UCSD-AML1 (cell line): ENCODE measurements around the gene AAMDC.
A peak's percentile ranks its signal among the peaks of the same experiment; 100 is the strongest.

Experiments used
- DNase-seq: peaks from one replicate; lab custom pipeline; 2025; ENCODE audit not compliant: unreplicated experiment; lab: John Stamatoyannopoulos, UW

AAMDC gene

DNA sequence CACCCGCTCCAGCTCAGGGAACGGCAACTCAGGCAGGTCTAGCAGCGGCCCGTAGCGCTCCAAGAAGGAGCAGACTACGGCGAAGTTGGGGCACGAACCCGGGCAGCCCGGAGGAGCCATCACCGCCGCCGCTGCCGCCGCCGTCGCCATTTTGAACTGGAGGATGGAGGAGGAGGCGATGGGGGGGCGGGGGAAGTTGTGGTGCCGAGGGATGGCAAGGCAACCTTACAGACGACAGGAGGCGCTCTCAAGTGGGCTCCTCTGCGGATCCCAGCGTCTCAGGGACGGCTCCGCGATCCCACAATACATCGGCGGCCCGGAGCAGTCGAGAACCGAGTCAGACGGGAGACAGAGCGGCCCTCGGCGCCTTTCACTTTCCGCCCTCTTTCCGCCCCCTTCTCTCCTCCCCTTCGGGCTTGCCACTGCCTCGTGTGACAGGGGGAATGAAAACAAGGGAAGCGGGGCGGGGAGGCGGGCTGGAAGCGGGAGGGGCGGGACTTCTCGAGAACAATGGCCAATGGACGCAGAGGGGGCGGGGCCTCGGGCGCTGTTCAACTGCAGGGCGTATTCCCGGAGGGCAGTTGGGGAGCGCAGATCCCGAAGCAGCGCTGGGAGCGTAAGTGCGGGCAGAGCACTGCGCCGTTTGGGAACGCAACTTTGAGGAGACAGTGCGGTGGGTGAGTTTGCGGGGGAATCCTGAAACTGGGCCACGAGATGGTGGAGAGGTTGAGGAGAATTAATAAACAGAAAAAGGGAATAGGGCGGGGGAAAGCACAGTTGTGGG lies at the start of gene AAMDC, which contains the start of gene RSF1:
AAMDC (plus strand) TSS at position 580 of the 784 bp plus-strand sequence. CDS start 21,353 bp downstream, outside the sequence.
RSF1 (minus strand) TSS at position 158 of the 784 bp plus-strand sequence; CDS start at position 150, 8 bp downstream.
- peak; percentile 98 for DNase-seq

DNA sequence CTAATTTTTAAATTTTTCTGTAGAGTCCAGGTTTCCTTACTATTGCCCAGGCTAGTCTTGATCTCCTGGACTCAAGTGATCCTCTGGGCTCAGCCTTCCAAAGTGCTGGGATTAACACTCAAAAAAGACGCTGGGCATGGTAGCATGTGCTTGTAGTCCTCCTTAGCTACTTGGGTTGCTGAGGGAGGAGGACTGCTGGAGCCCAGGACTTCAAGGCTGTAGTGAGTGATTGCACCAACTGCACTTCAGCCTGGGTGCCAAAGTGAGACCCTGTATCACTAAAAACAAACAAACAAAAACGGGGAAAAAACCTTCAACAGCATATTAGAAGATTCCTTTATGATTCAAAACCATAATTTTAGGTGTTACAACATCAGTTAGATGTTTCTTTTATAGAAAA lies 45.0 kb upstream of the AAMDC start:
- DNase-seq, result no peak

DNA sequence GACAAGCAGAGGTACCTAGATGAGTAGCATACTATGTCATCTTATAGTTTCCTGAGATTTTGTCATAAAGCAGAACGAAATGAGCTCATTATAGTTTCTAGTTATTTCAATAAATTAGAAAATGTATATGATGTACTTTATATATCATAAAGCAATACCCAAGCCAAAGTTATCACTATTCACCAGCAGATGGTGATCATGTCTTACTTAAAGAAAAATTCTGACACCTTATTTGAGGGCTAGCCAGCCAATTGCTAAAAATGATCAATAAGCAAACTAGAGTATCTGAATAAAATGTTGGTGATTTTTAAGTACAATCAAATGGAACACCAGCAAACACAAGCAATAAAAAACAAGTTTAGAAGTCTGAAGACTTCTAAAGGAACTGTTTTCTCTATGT lies 44.5 kb upstream of the AAMDC start:
- DNase-seq, result no peak

DNA sequence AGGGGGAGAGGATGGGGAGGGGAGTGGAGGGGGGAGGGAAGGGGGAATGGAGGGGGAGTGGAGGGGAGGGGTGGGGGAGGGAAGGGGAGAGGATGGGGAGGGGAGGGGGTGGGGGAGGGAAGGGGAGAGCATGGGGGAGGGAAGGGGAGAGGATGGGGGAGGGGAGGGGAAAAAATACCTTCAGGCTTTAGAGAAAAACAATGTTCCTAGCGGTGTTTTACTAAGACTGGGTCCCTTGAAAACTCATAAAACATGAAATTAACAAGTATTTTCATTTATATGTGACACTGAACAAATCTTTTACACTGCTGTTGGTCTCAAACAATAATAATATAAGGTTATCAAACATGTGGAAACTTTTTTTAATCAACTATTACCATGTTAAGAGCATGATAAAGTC lies 42.8 kb upstream of the AAMDC start:
- no peak for DNase-seq

DNA sequence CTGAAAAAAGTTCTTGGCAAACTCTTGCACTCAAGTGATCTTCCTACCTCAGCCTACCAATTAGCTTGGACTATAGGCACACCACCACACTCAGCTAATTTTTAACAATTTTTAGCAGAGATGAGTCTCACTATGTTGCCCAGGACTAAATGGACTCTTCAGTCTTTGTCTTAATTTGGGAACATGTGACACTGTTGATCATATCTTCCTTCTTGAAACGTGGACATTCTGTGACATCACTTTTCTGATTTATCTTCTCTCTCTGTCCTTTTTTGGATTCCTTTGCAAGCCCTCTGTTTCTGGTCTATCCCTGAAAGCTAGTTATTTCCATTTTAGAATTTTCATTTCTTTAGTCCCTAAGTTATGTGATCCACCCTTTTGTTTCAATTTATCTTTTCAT lies 42.4 kb upstream of the AAMDC start:
- DNase-seq, result no peak

DNA sequence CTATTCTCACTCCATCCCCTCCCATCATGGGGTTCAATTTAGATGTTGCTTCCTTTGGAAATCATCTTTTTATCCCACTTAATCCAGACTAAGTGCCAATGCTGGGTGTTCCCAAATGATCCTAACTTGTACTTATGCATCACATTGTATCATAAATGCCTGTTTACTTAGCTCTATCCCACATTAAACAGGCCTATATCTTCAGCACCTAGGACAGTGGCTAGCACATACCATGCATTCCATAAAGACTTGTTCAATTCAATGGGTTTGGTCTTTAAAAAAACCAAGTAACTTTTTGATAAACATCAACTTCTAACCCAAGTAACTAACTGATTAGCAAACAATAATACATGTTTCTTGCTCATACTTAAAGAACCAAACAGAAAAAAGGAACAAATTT lies 41.0 kb upstream of the AAMDC start:
- no peak for DNase-seq

DNA sequence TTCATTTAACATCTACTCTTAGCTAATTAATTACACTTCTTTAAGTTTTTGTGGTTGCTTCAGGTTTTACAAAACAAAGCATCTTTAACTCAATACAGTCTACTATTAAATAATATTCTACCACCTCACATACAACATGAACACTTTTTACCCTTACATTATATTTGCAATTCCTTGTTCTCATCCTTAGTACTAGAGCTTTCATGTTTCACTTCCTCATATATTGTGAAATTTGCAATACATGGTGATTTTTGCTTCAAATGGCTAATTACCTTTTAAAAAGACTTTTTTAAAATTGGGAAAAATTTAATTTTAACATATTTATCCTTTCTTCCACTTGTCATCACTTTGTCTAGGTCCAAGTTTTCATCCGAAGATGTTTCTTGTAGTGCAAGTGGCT lies 37.9 kb upstream of the AAMDC start:
- DNase-seq, result no peak

DNA sequence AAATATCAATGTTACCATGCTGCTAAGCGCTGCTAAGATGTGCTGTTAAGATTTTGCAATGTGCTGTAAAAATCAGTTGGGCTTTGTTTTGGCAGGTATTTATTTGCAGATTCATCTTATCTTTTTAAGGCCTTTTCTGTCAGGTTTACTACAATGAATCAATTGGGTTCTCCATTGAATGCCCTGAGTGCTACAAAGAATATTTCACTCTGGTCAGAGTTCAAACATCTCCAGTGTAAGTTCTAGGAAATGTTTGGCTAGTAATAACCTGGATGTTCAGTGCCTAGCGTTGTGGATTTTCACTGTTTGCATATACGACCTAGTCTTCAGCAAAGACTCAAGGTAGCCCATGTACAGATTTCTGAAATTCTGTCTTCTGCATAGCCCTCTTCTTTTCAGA lies 36.4 kb upstream of the AAMDC start:
- no peak for DNase-seq

DNA sequence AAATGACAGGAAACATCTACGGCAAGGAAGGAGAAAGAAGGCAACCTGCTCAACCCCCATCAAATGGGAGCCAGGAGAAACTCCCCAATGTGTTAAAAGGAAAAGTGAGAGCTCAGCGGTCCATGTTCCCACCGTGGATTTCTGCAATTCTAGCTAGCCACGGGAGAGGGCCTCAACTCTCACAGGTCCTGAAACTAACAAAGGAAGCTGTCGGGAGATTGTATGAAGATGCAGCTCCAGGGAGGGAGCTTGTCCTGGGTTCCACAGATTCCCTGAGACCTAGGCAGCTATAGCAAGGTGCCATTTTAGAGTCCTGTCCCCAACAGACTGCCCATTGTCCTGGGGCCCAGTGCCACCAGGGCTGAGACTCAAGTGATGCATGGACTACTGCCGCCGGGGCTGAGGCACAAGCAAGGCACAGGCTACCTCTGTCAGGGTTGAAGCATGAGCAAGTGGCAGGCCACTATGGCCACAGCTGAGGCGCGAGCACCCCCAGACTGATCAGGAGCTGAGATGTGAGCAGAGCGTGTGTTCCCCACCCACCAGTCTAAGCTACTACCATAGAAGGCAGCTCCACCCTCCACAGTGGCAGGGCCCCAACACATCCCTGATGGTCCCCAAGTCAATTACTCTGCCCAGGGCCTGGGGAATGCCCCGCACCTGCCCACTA lies 31.7 kb upstream of the AAMDC start:
- no peak for DNase-seq

DNA sequence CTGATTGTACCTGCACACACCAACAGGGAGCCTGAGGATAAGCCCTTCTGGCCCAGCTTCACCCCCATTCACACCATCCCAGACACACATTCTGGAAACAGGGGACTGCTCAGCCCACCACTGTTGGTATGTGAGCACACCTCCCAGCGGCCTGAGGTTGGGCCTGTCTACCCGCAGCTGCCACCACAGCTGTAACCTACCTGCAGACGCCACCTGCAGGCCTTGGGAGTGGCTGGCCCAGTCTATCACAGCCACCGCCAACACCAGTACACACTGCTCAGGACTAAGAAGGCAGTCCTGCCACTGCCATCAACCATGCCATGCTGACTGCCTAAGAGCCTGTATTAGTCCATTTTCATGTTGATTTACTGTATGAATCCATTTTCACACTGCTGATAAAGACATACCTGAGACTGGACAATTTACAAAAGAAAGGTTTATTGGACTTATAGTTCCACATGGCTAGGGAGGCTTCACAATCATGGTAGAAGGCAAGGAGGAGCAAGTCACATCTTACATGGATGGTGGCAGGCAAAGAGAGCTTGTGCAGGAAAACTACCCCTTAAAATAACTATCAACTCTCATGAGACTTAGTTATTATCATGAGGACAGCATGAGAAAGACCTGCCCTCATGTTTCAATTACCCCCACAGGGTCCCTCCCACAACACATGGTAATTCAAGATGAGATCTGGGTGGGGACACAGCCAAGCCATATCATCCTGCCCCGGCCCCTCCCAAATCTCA lies 31.0 kb upstream of the AAMDC start:
- no peak for DNase-seq

DNA sequence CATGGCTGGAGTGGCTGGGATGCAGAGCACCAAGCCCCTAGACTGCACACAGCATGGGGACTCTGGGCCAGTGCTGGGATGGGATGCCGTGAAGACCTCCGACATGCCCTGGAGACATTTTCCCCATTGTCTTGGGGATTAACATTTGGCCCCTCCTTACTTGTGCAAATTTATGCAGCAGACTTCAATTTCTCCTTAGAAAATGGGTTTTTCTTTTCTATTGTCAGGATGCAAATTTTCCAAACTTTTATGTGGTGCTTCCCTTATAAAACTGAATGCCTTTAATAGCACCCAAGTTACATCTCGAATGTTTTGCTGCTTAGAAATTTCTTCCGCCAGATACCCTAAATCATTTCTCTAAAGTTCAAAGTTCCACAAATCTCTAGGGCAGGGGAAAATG lies 29.6 kb upstream of the AAMDC start:
- no peak for DNase-seq

DNA sequence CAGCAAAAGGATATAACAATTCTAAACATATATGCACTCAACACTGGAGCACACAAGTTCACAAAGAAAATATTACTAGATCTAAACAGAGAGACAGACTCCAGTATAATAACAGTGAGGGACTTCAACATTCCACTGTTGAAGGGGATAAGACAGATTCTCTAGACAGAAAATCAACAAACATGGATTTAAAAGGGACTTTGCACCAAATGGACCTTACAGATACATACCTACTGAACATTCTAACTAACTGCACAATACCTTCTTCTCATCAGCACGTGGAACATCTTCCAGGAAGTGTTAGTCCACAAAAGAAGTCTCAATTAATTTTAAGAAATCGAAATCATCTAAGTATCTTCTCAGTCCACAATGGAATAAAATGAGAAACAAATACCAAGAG lies 27.0 kb upstream of the AAMDC start:
- DNase-seq, result no peak

DNA sequence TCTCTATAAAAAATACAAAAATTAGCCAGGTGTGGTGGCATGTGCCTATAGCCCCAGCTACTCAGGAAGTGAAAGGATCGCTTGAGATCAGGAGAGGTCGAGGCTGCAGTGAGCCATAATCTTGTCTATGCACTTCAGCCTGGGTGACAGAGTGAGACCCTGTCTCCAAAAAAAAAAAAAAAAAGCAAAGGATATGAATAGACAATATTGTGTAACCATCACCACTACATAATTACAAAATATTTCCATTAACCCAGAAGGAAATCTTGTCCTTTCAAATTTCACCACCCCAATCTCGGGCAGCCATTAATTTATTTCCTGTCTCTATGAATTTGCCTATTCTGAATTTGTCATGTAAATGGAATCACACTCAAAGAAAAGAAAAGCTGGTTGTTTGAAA lies 21.6 kb upstream of the AAMDC start:
- no peak for DNase-seq

DNA sequence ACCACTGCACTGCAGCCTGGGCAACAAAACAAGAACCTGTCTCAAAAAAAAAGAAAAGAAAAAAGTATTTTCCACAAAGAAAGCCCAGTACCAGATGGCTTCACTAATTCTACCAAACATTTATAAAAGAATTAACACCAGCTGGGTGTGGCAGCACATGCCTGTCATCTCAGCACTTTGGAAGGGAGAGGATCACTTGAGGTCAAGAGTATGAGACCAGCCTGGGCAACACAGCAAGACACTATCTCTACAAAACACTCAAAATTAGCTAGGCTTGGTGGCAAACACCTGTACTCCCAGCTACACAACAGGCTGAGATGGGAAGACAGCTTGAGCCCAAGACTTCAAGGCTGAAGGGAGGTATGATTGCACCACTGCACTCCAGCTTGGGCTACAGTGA lies 20.5 kb upstream of the AAMDC start:
- DNase-seq, result no peak

DNA sequence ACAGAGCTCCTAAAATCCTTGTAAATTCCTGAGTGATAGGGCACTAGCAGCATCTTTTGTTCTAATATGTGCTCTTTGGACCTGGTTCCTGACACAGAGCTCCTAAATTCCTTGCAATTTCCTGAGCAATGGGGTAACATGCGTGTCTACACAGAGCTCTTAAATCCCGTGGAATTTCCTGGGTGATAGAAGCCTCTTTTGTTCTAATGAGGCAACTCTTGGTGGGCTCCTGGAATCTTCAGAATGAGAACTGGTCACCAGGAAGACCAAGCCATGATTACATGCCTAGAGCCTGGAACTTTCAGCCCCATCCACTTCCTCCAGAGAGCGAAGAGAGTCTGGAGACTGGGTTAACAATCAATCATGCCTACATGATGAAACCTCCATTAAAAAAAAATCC lies 19.5 kb upstream of the AAMDC start:
- no peak for DNase-seq

DNA sequence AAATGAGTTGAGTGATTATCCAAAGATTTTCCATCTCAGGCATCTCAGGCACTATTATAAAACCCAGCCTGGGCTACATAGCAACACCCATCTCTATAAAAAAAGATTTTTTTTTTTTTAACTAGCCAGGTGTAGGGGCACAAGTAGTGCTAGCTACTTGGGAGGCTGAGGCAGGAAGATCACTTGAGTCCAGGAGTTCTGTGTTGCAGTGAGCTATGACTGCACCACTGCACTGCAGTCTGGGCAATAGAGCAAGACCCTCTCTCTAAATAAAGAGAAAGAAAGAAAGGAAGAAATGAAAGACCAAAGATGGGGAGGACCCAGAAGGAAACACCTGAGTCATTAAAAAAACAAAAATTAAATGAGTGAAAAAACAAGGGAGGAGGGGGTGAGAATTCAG lies 14.5 kb upstream of the AAMDC start:
- DNase-seq, result no peak

DNA sequence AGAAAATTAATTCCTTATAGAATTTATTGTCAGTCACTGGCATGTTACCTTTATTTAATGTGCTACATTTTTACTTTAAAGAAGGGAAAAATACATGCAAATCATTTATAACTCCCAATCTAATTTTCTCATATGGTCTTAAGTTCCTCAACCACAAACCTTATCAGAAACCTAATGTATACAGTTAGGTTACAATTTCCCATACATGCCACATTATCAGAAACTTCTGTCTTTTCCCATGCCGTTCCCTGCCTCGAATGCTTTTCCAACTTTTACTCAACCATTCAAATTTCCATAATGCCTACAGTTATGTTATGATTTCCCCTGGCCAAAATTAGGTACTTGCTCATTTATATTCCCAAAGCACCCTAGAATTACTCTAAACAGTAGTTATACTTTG lies 14.0 kb upstream of the AAMDC start:
- DNase-seq, result no peak

DNA sequence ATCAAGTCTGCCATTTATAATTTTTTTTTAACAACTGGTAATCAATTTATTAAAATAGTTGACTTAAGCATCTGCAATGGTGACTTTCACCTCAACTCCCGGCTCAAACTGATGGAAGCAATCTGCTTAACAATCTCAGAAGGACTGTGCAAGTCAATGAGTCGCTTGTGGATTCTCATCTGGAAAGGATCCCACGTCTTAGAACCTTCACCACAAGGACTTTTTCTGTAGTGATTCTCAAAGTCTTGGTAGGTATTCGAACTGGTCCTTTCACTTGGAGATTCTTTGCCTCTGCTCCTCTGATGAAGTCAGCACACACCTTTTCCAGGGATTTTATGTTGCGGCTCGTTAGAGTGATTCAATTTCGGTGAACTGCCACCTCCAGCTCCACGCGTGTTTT lies 7.7 kb upstream of the AAMDC start:
- no peak for DNase-seq

DNA sequence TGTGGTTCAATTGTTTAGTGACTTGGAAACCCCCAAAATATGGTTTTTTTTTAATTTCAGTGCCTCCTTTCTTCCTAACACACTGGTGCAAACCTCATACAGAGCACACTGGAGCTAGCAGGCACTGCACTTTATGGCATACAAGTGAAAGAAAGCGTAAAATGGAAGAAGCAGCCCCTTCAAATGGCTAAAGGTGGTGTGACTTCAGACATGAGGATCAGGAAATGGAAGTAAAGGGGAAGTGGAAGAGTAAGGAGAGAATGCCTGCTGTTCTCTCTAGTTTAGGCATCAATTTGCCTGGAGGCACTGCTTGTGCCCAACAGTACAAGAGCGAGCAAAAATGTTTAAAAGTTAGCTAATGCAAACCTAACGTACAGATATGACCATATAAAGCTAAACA lies 6.1 kb upstream of the AAMDC start:
- DNase-seq, result no peak

DNA sequence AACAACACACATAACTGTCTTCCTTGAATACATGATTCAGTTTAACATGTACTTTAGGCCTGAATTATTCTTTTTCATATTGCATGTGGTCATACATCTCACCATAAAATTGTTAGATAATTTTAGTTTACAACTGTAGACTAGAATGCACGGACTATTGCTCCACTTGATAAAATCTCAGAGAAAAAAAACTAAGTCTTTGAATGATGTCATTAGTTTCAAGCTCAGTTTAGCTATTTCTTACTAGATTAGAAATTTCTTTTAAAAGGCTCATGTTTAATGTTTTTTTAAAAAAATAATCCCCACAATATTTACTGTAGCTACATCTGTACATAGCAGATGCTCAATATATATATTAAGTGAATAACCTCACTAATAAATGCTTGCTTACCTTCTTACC lies 5.5 kb upstream of the AAMDC start:
- DNase-seq, result no peak

DNA sequence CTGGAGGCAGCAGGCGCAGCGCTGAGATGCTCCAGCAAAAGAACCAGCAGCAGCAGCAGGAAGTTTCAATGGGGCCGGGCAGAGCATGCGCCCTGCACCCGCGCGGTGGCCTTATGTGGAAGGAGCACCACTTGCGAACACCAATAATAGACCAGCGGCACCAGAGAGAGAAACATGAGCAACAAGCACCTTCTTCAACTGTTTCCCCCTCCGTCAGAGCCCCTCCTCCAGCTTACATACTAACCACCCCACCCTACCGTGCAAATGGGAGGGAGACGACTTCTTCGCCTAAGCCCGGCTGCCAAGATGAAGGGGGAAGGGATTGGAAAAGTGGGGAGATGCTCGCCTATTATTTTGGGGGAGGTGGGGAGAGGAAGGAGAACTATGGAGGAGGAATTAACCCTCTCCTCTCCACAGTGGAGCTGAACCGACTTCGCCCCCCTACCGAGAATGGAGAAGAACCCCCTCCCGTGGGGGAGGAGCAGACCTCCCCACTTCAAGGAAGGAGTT lies 1.5 kb upstream of the AAMDC start:
- DNase-seq, result peak; percentile 85
